Effector CD4-positive, alpha-beta T cell (primary cell): ENCODE data around the gene PCDHGA11.
"Not testable (repeated sequence)": the region's sequence is repeated elsewhere in the genome, so short reads cannot be mapped to it uniquely, and the experiment has no call there.

ENCODE experiments used
- DNase-seq: peaks from one replicate; pipeline ENCODE4 v3.0.0-alpha.2; 2020

PCDHGA11 gene

DNA sequence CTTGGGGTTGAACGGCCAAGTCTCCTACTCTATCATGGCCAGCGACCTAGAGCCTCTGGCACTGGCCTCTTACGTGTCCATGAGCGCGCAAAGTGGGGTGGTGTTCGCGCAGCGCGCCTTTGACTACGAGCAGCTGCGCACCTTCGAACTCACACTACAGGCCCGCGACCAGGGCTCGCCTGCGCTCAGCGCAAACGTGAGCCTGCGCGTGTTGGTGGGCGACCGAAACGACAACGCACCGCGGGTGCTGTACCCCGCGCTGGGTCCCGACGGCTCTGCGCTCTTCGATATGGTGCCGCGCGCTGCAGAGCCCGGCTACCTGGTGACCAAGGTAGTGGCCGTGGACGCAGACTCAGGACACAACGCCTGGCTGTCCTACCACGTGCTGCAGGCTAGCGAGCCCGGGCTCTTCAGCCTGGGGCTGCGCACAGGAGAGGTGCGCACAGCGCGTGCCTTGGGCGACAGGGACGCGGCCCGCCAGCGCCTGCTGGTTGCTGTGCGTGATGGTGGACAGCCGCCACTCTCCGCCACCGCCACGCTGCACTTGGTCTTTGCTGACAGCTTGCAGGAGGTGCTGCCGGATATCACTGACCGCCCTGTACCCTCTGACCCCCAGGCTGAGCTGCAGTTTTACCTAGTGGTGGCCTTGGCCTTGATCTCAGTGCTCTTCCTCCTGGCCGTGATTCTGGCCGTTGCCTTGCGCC, 21.1 kb upstream of the PCDHGA11 start:
- no peak for DNase-seq

DNA sequence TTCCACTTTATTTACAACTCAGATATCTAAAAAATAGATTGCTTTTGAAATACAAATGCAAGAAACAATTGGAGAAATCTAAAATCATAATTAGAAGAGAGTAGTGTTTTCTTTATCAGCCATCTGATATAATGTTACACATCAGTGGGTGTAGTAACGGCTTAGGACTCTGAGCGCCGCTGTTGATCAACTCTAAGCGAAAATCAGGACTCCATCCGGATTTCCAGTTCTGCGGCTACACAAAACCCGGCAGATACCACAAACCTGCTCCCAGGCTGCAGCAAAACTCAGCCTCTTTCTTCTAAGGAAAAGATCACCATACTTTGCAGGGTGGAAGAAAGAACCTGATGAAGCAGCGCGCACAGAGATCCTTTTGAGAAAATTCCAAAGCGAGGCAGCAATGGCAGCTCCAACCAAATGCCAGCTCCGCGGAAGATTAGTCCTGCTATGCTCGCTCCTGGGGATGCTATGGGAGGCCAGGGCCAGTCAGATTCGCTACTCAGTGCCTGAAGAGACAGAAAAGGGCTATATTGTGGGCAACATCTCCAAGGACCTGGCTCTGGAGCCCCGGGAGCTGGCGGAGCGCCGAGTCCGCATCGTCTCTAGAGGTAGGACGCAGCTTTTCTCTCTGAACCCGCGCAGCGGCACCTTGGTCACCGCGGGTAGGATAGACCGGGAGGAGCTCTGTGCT, 18.2 kb upstream of the PCDHGA11 start, which contains the start of gene PCDHGA9:
TSS of gene PCDHGA9 (plus strand) at position 226 of the 691 bp plus-strand sequence. CDS start at position 401, 175 bp downstream.
- no peak for DNase-seq

DNA sequence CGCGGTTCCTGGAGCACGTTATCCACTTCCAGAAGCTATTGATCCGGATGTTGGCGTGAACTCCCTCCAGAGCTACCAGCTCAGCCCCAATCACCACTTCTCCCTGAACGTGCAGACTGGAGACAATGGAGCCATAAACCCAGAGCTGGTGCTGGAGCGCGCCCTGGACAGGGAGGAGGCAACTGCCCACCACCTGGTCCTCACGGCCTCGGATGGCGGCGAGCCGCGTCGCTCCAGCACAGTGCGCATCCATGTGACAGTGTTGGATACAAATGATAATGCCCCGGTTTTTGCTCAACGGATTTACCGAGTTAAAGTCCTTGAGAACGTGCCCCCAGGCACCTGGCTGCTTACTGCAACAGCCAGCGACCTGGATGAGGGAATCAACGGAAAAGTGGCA, 17.5 kb upstream of the PCDHGA11 start:
- DNase-seq: no peak

DNA sequence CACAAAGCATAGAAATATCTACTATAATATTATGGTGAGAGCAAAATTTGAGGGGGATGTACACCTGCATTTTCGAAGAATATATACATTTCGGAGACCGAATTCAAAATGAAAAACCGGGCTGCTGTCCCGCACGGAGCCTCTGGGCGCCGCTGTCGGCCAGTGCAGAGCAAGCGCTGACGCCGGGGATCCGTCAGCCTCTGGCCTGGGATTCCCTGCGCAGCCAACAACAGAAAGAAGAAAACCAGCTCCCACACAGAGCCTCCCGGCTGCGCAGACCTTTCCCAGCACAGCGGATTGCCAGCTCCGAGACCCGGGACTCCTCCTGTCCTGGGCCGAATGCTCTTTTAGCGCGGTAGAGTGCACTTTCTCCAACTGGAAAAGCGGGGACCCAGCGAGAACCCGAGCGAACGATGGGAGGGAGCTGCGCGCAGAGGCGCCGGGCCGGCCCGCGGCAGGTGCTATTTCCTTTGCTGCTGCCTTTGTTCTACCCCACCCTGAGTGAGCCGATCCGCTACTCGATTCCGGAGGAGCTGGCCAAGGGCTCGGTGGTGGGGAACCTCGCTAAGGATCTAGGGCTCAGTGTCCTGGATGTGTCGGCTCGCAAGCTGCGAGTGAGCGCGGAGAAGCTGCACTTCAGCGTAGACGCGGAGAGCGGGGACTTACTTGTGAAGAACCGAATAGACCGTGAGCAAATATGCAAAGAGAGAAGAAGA, 12.9 kb upstream of the PCDHGA11 start, which contains the start of gene PCDHGB6:
TSS of gene PCDHGB6 (plus strand) at position 232 of the 716 bp plus-strand sequence. CDS start at position 414, 182 bp downstream.
- DNase-seq: not testable (repeated sequence)

DNA sequence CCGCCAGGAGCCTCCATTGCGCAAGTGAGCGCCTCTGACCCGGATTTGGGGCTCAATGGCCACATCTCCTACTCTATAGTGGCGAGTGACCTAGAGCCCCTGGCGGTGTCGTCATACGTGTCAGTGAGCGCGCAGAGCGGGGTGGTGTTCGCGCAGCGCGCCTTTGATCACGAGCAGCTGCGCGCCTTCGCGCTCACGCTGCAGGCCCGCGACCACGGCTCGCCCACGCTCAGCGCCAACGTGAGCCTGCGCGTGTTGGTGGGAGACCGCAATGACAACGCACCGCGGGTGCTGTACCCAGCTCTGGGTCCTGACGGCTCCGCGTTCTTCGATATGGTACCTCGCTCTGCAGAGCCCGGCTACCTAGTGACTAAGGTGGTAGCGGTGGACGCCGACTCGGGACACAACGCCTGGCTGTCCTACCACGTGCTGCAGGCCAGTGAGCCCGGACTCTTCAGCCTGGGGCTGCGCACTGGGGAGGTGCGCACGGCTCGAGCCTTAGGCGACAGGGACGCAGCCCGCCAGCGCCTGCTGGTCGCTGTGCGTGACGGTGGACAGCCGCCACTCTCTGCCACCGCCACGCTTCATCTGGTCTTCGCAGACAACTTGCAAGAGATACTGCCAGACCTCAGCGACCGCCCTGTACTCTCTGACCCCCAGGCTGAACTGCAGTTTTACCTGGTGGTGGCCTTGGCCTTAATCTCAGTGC, 11.1 kb upstream of the PCDHGA11 start:
- DNase-seq: no peak

DNA sequence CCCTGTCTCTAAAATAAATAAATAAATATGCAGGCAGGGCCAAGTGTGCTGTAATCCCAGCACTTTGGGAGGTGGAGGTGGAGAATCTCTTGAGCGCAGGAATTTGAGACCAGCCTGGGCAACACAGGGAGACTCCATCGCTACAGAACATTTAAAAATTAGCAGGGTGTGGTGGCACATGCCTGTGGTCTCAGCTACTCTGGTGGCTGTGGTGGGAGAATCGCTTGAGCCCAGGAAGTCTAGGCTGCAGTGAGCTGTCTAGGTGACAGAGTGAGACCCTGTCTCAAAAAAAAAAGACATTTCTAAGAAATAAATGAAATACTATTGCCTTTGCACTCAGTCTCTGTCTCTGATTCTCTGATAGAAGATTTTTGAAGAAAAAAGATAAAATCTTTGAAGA, 9.3 kb upstream of the PCDHGA11 start:
- DNase-seq: no peak

DNA sequence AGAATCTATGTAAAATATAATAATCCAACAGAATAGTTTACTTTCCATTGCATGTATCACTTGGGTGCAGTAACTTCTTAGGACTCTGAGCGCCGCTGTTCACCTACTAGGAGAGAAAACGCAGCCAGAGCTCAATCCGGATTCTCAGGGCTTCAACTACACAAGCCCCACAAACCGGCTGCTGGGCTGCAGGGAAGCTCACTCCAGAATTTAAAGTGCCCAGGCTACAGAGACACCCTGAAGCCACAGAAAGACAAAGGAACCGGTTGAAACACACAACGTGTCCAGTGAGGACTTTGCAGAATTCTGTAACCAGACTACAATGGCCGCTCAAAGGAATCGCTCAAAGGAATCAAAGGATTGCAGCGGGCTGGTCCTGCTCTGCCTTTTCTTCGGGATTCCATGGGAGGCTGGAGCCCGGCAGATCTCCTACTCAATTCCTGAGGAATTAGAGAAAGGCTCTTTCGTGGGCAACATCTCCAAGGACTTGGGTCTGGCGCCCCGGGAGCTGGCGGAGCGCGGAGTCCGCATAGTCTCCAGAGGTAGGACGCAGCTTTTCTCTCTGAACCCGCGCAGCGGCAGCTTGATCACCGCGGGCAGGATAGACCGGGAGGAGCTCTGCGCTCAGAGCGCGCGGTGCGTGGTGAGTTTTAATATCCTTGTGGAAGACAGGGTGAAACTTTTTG, 7.9 kb upstream of the PCDHGA11 start, which contains the start of gene PCDHGA10:
TSS of gene PCDHGA10 (plus strand) at position 134 of the 686 bp plus-strand sequence. CDS start at position 323, 189 bp downstream.
- peak; percentile 38 for DNase-seq

DNA sequence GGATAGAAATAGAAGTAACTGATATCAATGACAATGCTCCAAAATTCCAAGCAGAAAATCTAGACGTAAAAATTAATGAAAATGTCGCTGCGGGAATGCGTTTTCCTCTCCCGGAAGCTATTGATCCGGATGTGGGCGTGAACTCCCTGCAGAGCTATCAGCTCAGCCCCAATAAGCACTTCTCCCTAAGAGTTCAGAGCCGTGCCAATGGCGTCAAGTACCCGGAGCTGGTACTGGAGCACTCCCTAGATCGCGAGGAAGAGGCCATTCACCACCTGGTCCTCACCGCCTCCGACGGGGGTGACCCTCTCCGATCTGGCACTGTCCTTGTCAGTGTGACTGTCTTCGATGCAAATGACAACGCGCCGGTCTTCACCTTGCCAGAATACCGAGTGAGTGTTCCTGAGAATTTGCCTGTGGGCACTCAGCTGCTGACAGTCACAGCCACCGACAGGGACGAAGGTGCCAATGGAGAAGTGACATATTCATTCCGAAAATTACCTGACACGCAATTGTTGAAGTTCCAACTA, 7.2 kb upstream of the PCDHGA11 start:
- no peak for DNase-seq

DNA sequence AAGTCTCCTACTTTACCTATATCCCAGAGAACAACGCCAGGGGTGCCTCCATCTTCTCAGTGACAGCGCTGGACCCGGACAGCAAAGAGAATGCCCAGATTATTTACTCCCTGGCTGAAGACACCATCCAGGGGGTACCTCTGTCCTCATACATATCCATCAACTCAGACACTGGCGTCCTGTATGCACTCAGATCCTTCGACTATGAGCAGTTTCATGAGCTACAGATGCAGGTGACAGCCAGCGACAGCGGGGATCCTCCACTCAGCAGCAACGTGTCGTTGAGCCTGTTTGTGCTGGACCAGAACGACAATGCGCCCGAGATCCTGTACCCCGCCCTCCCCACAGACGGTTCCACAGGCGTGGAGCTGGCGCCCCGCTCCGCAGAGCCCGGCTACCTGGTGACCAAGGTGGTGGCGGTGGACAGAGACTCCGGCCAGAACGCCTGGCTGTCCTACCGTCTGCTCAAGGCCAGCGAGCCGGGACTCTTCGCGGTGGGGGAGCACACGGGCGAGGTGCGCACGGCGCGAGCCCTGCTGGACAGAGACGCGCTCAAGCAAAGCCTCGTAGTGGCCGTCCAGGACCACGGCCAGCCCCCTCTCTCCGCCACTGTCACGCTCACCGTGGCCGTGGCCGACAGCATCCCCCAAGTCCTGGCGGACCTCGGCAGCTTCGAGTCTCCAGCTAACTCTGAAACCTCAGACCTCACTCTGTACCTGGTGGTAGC, 6.1 kb upstream of the PCDHGA11 start:
- not testable (repeated sequence) for DNase-seq

DNA sequence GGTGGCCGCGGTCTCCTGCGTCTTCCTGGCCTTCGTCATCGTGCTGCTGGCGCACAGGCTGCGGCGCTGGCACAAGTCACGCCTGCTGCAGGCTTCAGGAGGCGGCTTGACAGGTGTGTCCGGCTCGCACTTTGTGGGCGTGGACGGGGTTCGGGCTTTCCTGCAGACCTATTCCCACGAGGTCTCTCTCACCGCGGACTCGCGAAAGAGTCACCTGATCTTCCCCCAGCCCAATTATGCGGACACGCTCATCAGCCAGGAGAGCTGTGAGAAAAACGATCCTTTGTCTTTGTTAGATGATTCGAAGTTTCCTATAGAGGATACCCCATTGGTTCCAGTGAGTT, 5.6 kb upstream of the PCDHGA11 start:
- not testable (repeated sequence) for DNase-seq

DNA sequence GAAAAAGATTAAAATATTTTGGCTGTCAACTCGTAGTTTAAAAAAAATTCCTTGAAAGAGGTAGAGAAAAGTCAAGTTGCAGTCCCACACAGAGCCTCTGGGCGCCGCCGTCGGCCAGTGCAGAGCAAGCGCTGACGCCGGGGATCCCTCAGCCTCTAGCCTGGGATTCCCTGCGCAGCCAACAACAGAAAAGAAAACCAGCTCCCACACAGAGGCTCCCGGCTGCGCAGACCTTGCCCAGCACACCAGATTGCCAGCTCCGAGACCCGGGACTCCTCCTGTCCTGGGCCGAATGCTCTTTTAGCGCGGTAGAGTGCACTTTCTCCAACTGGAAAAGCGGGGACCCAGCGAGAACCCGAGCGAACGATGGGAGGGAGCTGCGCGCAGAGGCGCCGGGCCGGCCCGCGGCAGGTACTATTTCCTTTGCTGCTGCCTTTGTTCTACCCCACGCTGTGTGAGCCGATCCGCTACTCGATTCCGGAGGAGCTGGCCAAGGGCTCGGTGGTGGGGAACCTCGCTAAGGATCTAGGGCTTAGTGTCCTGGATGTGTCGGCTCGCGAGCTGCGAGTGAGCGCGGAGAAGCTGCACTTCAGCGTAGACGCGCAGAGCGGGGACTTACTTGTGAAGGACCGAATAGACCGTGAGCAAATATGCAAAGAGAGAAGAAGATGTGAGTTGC, 3.2 kb upstream of the PCDHGA11 start, which contains the start of gene PCDHGB7:
TSS of gene PCDHGB7 (plus strand) at position 184 of the 679 bp plus-strand sequence. CDS start at position 367, 183 bp downstream.
- peak; percentile 13 for DNase-seq

DNA sequence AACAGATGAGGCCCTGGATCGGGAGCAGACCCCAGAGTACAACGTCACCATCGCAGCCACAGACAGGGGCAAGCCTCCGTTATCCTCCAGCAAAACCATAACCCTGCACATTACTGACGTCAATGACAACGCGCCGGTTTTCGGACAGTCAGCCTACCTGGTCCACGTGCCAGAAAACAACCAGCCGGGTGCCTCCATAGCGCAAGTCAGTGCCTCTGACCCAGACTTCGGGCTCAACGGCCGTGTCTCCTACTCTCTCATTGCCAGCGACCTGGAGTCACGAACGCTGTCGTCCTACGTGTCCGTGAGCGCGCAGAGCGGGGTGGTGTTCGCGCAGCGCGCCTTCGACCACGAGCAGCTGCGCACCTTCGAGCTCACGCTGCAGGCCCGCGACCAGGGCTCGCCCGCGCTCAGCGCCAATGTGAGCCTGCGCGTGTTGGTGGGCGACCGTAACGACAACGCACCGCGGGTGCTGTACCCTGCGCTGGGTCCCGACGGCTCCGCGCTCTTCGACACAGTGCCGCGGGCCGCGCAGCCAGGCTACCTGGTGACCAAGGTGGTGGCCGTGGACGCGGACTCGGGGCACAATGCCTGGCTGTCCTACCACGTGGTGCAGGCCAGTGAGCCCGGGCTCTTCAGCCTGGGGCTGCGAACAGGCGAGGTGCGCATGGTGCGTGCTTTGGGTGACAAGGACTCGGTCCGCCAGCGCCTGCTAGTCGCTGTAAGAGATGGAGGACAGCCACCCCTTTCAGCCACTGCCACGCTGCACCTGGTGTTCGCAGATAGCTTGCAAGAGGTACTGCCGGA, 1.6 kb upstream of the PCDHGA11 start:
- no peak for DNase-seq

DNA sequence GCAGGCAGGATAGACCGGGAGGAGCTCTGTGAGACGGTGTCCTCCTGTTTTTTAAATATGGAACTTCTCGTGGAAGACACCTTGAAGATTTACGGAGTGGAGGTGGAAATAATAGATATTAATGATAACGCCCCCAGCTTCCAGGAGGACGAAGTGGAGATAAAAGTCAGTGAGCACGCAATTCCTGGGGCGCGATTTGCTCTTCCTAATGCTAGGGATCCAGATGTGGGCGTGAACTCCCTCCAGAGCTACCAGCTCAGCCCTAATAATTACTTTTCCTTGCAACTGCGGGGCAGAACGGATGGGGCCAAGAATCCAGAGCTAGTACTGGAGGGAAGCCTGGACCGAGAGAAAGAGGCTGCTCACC, 621 bp downstream of the PCDHGA11 start:
- no peak for DNase-seq

DNA sequence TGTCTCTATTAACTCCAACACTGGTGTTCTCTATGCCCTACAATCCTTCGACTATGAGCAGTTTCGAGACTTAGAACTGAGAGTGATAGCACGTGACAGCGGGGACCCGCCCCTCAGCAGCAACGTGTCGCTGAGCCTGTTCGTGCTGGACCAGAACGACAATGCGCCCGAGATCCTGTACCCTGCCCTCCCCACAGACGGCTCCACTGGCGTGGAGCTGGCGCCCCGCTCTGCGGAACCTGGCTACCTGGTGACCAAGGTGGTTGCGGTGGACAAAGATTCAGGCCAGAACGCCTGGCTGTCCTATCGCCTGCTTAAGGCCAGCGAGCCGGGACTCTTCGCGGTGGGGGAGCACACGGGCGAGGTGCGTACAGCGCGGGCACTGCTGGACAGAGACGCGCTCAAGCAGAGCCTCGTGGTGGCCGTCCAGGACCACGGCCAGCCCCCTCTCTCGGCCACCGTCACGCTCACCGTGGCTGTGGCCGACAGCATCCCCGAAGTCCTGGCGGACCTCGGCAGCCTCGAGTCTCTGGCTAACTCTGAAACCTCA, 2.0 kb downstream of the PCDHGA11 start:
- no peak for DNase-seq

DNA sequence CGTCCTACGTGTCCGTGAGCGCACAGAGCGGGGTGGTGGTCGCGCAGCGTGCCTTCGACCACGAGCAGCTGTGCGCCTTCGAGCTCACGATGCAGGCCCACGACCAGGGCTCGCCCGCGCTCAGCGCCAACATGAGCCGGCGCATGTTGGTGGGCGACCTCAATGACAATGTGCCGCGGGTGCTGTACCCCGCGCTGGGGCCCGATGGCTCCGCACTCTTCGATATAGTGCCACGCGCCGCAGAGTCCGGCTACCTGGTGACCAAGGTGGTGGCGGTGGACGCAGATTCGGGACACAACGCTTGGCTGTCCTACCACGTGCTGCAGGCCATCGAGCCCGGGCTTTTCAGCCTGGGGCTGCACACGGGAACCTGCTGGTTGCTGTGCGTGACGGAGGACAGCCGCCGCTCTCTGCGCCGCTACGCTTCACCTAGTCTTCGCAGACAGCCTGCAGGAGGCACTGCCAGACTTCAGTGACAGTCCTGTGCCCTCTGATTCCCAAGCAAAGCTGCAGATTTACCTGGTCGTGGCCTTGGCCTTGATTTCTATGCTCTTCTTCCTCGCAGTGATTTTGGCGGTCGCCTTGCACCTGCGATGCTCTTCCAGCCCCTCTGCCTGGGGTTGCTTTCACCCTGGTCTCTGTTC, 7.1 kb downstream of the PCDHGA11 start:
- DNase-seq: no peak

DNA sequence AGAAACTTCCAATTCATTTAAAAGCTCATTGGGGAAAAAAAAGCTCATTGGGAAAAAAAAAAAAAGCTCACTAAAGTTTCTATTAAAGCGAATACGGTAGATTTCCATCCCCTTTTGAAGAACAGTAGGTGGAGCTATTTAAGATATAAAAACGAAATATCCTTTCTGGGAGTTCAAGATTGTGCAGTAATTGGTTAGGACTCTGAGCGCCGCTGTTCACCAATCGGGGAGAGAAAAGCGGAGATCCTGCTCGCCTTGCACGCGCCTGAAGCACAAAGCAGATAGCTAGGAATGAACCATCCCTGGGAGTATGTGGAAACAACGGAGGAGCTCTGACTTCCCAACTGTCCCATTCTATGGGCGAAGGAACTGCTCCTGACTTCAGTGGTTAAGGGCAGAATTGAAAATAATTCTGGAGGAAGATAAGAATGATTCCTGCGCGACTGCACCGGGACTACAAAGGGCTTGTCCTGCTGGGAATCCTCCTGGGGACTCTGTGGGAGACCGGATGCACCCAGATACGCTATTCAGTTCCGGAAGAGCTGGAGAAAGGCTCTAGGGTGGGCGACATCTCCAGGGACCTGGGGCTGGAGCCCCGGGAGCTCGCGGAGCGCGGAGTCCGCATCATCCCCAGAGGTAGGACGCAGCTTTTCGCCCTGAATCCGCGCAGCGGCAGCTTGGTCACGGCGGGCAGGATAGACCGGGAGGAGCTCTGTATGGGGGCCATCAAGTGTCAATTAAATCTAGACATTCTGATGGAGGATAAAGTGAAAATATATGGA, 9.7 kb downstream of the PCDHGA11 start, which contains the start of gene PCDHGA12:
TSS of gene PCDHGA12 (plus strand) at position 176 of the 782 bp plus-strand sequence. CDS start at position 429, 253 bp downstream.
- DNase-seq: no peak

DNA sequence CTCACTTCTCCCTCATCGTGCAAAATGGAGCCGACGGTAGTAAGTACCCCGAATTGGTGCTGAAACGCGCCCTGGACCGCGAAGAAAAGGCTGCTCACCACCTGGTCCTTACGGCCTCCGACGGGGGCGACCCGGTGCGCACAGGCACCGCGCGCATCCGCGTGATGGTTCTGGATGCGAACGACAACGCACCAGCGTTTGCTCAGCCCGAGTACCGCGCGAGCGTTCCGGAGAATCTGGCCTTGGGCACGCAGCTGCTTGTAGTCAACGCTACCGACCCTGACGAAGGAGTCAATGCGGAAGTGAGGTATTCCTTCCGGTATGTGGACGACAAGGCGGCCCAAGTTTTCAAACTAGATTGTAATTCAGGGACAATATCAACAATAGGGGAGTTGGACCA, 10.4 kb downstream of the PCDHGA11 start:
- no peak for DNase-seq

DNA sequence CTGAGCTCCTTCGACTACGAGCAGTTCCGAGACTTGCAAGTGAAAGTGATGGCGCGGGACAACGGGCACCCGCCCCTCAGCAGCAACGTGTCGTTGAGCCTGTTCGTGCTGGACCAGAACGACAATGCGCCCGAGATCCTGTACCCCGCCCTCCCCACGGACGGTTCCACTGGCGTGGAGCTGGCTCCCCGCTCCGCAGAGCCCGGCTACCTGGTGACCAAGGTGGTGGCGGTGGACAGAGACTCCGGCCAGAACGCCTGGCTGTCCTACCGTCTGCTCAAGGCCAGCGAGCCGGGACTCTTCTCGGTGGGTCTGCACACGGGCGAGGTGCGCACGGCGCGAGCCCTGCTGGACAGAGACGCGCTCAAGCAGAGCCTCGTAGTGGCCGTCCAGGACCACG, 11.5 kb downstream of the PCDHGA11 start:
- not testable (repeated sequence) for DNase-seq
